HG03064 (cell line): ENCODE data around the gene MYRIP.
"Not testable (repeated sequence)": the region's sequence is repeated elsewhere in the genome, so short reads cannot be mapped to it uniquely, and the experiment has no call there.

Source experiments
- ATAC-seq: cut with Tn5 transposase; IDR thresholded peaks from one replicate; pipeline ENCODE4 v1.9.1; 2021; ENCODE audit warnings: low read depth; ENCODE audit not compliant: unreplicated experiment

MYRIP gene

DNA sequence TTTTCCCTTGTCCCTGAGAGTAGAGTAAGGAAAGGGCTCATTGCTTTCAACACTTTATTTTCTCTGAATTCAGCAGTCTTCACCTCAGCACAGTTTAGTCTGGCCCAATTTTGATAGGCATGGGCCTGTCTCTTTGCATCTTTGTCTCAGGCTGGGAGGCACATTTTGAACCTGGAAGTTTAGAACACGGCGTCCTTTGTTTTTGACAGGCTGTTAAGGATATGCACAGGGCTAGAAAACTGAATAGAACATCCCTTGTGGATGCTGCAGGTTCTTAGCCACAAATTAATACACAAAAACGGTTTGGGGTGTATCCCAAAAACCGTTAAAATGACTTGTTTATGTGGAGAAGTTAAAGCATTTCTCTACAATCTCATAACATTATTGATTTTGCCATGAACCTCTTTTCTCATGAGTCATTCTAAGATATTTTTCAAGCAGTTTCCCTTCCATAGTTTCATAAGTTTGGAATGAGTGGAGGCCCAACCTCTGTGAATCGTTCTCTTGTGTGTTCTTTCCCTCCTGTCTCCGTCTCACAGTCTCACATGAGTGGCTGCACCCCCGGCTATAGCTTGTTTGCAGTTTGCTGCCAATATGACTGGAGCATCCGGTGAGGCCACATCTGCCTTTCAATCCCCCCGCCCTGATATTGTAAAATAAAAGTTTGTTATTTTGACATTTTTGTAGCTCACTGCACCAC lies 307.2 kb downstream of the MYRIP start:
- no peak for ATAC-seq

DNA sequence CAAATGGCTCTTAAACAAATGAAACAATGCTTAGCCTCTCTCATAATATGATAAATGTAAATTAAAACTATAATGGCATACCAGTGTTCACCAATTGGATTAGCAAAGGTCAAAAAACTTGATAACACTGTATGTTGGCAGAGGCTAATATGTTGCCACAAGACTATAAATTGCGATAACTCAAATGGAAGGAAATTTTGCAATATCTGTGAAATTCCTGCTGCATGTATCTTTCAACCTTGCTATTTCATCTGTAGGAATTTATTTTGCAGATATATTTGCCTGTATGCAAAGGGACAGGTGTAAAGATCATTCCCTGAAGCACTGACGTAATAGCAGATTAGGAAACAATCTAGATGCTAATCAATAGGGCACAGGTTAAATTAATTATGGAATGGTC lies 308.7 kb downstream of the MYRIP start:
- no peak for ATAC-seq

DNA sequence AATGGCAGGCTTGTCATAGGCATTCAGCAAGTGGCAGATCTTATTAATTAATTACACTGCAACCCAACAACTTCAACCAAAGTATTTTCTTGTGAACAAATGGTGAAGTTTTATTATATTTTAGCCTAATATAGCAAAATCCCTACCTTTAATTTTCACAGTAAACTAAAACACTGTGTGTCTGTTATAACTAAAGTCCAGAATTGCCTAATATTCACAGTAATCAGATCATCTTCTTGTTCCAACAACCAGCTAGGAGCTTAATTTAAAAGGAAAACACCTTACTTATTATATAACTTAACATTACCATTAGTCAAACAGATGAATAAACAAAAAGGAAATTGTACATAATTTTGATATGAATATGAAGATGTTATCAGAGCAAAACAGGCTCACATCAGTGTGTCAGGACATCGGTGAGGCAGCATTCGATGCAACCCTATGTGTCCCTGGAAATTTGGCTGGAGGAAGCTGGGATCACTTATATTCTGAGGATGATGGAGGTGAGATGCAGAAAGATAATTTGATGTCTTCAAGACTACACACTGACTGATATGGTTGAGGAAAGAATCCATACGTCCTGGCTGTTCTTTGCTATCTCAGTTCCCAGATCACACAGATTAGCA lies 310.8 kb downstream of the MYRIP start:
- no peak for ATAC-seq

DNA sequence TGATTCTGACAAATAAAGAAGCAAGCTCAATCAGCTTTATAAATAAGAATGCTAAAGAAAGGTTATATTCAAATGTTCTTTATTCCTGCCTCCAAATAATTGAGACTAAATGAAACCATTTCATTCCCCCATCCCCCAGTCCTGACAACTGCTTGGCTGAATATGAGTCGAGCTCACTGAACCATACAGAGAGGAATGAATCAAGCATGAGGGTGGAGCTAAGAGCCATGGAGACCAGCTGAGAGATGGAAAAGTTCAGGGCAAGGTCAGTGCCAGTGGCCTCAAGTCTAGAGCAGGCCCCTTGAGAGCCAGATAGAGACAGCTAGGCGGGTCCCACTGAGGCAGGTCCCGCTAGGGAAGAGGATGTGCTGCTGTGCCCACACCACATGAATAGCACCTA lies 311.4 kb downstream of the MYRIP start:
- no peak for ATAC-seq

DNA sequence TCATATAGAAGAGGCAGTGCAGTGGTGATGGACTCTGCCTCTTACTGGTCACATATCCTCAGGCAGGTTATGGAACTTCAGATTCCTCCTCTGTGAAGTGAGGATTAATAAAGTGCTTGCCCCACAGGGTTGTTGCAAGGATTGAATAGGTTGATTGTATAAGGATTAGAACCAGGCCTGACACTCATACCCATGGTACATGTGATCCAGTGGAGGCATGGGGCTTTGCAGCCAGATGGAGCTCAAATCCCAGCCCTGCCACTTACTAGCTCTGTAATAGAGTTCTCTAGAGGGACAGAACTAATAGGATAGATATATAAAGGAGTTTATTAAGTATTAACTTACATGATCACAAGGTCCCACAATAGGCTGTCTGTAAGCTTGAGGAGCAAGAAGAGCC lies 315.5 kb downstream of the MYRIP start:
- no peak for ATAC-seq

DNA sequence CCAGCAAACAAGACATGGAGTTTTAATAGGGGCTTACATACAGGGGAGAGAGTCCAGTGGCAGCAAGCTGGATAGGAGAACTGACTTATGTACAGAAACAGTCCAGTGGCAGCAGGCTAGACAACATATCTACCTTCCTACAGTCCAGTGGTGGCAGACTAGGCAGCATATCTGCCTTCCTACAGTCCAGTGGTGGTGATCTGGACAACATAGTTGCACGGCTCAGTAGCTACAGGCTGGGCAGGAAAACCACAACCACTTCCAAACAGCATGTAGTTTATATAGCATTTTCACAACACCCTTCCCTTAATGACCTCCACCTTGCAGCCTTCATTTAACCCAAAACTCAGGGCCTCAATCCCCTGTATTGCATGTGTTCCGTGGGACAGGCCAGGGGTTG lies 318.8 kb downstream of the MYRIP start:
- no peak for ATAC-seq

DNA sequence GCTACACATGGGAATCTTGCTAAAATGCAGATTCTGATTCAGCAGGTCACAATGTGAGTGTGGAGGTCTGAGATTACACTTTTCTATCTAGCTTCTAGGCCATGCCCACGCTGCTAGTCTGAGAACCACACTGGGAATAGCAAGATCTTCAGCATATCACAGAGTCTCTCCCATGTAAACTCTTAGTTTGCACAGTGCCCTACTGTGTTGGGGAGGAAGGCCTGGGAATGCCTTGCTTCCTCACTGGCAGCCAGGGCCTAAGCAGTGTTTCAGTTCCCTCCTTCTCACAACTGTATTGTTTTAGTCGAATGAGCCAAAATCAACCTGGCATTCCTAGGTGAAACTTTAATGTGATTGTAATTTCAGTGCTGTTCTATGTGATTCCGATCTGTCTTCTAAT lies 320.1 kb downstream of the MYRIP start:
- ATAC-seq, result no peak

DNA sequence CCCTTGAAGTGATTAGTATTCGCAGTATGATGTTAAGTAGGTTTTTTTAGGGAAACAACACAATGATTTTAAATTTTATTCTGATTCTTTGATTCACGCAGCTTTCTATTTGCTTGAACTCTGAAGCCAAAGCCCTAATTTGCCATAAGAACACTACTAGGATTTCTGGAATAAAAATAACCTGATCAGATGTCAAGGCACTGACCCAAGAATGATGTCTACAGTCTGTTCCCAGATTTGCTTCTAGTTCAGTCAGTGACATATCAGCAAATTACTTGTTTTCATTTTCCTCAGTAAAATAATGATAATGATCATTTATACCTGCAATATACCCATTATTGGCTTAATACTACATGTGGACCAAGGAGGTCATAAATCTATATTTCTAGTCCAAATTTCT lies 320.6 kb downstream of the MYRIP start:
- no peak for ATAC-seq

DNA sequence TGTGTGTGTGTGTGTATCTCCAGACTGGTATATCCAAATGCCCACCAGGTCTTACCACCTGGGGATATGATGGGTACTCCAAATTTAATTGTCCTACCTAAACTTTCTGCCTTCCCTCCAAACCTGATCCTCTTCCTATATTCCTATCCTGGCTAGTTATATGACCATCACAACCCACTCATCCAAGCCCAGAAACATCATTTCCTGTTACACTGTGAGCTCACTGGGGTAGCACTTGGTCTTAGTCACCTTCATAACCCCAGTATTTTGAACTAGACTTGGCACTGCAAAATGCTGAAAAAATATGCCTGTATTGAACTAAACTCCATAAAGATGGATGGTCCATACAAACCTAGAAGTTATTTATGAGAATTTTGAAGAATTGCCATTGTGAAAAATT lies 321.3 kb downstream of the MYRIP start:
- no peak for ATAC-seq

DNA sequence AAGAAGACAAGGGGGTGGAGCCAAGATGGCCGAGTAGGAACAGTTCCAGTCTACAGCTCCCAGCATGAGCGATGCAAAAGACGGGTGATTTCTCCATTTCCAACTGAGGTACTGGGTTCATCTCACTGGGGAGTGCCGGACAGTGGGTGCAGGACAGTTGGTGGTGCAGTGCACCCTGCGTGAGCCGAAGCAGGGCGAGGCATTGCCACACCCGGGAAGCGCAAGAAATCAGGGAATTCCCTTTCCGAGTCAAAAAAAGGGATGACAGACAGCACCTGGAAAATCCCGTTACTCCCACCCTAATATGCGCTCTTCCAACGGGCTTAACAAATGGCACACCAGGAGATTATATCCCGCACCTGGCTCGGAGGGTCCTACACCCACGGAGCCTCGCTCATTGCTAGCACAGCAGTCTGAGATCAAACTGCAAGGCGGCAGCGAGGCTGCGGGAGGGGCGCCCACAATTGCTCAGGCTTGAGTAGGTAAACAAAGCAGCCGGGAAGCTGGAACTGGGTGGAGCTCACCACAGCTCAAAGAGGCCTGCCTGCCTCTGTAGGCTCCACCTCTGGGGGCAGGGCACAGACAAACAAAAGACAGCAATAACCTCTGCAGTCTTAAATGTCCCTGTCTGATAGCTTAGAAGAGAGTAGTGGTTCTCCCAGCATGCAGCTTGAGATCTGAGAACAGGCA lies 324.6 kb downstream of the MYRIP start:
- not testable (repeated sequence) for ATAC-seq

DNA sequence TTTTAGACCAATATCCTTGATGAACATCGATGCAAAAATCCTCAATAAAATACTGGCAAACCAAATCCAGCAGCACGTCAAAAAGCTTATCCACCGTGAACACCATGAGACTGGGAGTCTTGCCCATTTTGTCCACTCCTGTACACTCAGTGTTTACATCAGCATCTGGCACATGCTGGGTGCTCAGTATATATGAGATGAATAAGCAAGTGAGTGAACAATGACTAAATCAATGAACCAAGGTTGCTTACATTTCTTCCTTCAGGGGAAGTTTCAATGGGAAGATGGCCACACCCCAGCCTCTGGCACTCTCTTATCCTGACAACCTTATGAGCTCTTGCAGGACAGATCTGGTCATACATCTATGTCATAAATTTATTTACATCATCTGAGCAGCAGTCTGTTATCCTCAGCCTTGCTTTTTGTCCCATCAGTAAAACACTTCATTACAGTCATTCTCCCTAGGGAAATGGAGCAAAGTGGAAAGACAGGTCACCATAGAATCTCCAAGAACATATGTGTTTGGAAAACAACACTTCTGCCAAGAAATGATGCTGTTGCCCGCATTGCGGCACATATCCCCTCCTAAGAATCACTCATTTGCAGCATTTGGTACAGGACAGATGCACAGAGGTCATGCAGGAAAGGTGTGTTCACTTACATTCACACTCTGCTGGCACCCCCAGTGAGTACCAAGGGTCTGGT lies 328.3 kb downstream of the MYRIP start:
- no peak for ATAC-seq

DNA sequence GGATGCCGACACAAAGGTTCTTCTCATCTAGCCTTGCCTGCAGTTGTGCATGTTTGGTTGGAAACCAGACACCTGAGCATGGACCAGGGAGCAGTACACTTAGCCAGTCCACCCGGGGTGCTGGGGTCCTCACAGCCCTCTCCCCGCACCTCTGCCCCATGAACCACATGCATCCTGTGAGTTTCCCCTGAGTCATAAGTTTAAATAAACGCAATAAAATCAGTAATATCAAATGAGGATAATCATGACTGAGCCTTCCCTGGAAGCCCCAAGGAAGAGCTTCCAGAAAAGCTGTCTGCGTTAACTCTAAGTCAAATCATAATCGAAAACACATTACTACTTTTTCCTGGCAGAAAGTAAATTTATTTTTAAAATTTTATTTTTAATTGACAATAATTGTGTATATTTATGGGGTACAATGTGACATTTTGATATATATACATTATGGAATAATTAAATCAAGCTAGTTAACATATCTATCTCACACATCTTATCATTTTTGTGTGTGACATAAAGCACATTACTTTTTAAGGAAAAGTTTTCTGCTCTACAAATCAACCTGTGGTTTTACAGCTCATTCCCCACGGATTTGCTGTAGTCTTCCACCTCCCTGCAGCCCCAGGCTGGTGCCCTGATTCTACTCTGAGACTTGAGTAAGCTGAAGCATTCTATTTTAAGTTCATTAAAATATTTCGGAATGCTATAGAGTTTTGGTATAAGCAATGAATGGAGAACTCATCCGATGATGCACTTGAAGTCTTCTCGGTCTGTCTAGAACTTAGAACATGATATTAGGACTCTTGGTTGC lies 334.1 kb downstream of the MYRIP start:
- ATAC-seq, result no peak

DNA sequence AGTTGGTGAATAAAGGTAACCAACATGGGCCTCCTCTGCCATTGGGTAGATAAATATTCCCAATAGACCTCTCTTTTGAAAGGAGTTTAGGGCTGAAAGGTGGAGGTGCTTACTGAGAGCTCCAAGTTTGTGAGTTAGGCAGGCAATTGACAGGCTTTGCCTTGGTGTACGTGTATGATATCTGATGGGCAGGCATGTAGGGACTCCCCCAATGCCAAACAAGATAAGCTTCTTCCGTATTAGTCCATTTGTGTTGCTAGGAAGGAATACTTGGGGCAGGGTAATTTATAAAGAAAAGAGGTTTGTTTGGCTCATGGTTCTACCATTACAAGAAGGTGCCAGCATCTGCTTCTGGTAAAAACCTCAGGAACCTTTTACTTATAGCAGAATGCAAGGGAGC lies 339.4 kb downstream of the MYRIP start:
- ATAC-seq, result no peak

DNA sequence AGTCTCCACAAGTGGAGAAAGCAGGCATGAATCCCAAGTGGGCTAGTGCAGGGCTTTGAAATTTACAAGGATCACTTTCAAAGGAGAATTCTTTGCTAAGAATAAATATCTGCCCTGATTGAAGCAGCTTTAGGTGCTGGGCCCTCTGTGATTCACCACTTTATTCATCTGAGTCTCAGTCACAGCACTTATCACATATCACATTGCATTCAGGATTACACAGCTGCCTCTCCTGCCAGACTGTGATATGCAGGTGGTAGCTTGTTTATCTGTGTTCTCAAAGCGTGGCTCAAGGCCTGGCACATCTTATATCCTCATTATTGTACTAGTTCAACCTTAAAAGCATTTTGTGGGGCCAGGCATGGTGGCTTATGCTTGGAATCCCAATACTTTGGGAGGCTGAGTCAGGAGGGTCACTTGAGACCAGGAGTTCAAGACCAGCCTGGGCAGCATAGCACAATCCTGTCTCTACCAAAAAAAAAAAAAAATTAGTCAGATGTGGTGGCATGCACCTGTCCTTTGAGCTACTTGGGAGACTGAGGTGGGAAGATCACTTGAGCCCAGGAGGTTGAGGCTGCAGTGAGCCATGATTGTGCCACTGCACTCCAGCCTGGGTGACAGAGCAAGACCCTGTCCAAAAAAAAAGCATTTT lies 343.2 kb downstream of the MYRIP start:
- no peak for ATAC-seq

DNA sequence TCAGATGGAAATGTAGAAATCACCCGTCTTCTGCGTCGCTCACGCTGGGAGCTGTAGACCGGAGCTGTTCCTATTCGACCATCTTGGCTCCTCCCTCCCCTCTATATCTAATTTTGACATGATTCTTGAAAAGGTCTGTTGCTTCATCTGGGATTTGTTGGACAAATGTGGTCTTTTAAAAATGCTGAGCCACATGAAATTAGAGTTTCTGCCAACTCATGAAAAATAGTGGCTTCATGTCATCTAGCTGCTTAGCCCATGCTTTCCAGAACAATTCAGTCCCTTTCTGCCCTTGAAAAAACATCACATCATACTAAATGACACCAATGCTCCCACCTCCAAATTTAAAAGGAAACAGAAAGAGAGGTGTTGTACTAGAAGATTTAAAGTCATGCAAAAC lies 351.5 kb downstream of the MYRIP start:
- ATAC-seq, result no peak

DNA sequence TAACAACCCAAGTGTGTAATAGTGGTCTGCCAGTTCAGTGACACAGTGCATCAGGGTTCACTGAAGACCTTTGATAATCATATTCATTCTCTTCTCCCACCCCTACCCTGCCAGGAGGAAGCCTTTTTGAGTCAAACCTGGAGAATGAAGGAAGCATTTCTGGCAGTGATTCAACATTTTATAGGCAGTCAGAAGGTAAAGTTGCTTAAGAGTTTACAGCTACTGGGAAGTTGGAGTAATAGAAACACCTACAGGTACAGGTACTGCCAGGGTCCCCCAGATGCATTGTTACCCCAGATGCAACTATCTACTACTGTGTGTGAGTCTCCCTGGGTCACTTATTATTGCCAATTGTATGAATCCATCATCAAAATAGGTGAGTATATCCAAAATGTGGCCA lies 353.2 kb downstream of the MYRIP start:
- no peak for ATAC-seq

DNA sequence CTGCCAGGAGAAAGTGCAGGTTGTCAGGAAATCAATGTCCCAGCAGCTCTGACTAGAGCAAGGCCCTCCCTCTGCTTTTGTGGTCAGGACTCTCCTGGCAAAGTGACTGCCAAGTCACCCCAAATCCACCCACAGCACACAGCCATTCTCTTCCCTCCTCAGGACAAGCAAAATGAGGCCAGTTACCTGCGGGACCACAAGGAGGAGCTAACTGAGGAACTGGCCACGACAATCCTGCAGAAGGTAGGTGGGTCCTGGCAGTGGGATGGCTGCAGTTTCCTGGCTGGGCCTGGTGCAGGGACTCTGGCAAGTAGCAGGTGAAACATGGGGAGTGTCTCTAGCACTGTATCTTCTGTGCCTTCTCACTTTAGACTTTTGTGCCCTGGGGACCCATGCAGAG lies 357.6 kb downstream of the MYRIP start:
- ATAC-seq, result no peak

DNA sequence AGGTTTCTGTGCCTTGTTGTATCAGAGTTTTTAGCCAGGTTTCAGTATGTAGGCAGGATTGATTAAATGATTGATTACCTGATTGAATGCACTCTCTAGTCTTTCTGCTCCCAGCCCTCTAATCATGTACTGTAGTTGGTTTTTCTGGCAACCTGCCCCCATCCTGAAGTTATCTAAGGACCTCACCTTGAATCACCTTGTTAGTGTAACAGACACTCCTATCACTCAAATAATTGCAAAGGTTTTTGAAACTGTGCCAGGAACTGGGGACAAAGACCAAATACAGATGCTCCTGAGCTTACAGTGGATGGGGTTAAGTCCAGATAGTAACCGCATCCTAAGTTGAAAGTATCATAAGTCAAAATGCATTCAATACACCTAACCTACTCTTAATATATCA lies 358.5 kb downstream of the MYRIP start:
- ATAC-seq, result no peak

DNA sequence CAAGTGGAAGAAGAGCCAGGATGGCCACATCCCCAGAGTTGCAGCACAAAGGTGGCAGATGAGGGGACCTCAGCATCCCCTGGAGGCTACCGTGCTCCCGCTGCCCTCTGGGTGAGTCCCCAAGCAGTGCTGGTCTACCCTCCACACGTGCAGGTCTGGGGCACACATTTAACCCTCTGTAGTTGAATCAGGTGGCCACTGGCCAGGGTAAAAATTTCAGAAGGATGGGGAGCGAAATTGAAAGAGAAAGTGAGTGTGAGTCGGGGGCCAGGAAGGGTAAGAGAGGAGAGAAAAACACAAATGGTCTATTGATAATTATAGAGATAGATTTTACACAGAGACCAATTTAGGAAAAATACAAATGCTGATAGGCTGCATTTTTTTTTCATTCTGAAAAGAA lies 360.6 kb downstream of the MYRIP start:
- peak; percentile 52 for ATAC-seq

DNA sequence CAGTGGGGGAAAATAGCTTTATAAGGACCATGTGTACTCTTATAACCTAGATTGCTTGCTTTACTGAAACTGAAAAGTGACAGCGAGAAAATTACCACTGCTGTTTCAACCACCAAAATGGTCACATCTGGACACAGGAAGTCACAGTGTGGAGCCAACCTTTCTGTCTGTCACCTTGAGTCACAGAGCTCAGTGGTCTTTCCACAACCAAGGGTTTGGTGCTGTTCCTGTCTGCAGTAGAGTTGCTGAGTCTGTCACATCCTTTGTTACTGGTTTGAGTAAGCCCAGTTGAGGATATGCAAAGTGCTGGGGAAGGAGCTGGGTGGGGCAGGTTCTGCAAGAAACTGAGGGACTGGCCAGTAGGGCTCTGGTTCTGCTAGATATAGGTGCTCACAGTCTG lies 361.0 kb downstream of the MYRIP start:
- ATAC-seq, result peak; percentile 97
